Immature natural killer cell (primary cell): Measurements from ENCODE around the gene INF2. TPM values are rescaled to one million over a fixed set of nuclear protein-coding genes. Genes with fewer than 3 reads are reported as not detected.
"Not testable (repeated sequence)": the region's sequence is repeated elsewhere in the genome, so short reads cannot be mapped to it uniquely, and the experiment has no call there.

Experiments used
- DNase-seq, 3 donors: peaks; one replicate each; pipeline ENCODE4 v3.0.0; 2022; ENCODE audit warnings: mixed read lengths in 1 of 3
- H3K27ac Mint-ChIP-seq, 6 donors: one replicate each; pipeline ENCODE4 v1.8.0; 2020; ENCODE audit warnings: mixed read lengths in 6 of 6, mild to moderate bottlenecking in 5 of 6, inconsistent platforms in 4 of 6, moderate library complexity in 3 of 6
- H3K27me3 Mint-ChIP-seq, 3 donors: one replicate each; pipeline ENCODE4 v1.8.0; 2020 to 2021; ENCODE audit warnings: low read depth in 3 of 3, mild to moderate bottlenecking in 3 of 3, mixed read lengths in 3 of 3, moderate library complexity in 3 of 3, inconsistent platforms in 1 of 3
- H3K36me3 Mint-ChIP-seq, 3 donors: one replicate each; pipeline ENCODE4 v1.8.0; 2020; ENCODE audit warnings: mixed read lengths in 3 of 3, inconsistent platforms in 2 of 3, mild to moderate bottlenecking in 2 of 3
- H3K4me1 Mint-ChIP-seq, 2 donors: one replicate each; pipeline ENCODE4 v1.8.0; 2020; ENCODE audit warnings: inconsistent platforms in 2 of 2, mild to moderate bottlenecking in 2 of 2, mixed read lengths in 2 of 2, moderate library complexity in 1 of 2
- H3K4me3 Mint-ChIP-seq, 5 donors: one replicate each; pipeline ENCODE4 v1.8.0; 2020; ENCODE audit warnings: mild to moderate bottlenecking in 5 of 5, mixed read lengths in 5 of 5, inconsistent platforms in 3 of 5, moderate library complexity in 3 of 5
- H3K9me3 Mint-ChIP-seq, 6 donors: one replicate each; pipeline ENCODE4 v1.8.0; 2020; ENCODE audit warnings: mild to moderate bottlenecking in 6 of 6, mixed read lengths in 6 of 6, inconsistent platforms in 4 of 6, moderate library complexity in 3 of 6
- polyA plus RNA-seq, 3 donors: library from polyadenylated mRNA; unstranded; fragments of 300-500 nt; fragmentation: Illumina TruSeq; gene quantifications; one replicate each; pipeline ENCODE4 v1.2.3, GENCODE V29; 2021

The INF2 gene
- polyA plus RNA-seq, 3 donors from 2014 or later: 1.5 to 2.5 TPM; not detected in 1

DNA sequence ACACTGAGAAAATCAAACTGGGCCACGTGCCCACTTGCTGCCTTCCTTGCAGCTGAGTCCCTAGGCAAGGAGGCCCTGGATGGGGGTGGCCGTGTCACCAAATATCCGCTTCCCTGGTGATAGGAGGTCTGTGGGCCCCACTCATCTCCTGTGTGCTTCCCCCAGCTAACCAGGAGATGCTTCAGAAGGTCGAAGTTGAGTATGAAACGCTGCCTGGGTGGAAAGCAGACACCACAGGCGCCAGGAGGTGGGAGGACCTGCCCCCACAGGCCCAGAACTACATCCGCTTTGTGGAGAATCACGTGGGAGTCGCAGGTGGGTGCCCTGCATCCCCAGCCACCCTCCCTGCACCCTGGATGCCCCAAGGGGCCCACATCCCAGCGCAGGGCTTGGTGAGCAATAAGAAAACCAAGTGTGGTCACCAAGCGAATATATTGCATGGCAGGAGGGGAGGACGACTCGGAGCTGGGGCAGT is 56.7 kb downstream of the INF2 start:
- peaks cover 0 to 6% of the 10 kb centered on the region in 2 donors for H3K4me1 Mint-ChIP-seq
- H3K9me3 Mint-ChIP-seq: no peaks in the 10 kb centered on the region
- H3K4me3 Mint-ChIP-seq: no peak overlapping the region
- H3K27me3 Mint-ChIP-seq: no peaks in the 10 kb centered on the region
- no peak overlapping the region for H3K27ac Mint-ChIP-seq
- H3K36me3 Mint-ChIP-seq: no peaks in the 10 kb centered on the region
- DNase-seq: no peak

DNA sequence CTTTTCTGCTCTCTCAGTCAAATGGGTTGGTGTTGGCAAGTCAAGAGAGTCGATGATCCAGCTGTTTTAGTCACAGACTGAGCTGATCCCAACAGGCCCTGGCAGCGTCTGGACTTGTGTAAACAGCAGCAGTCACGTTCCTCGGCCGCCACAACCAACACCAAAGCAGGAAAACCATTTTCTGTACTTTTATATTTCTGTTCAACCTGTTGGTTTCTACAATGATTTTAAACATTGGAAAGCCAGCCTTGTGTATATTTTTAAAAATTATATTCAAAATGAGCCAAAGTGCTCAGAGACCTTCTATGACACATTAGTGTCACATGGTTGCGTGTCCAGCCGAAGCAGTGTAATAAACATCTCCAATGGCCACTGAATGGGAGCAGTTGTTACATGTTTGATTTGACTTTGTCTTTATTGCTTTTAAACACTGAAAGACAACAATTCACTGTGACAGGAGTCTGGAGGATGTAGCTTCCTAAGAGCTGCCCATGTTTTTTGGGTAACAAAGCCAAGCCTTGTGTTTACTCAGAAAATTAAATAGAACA is 57.6 kb downstream of the INF2 start:
- DNase-seq: no peak
- H3K4me1 Mint-ChIP-seq: peaks cover 0 to 6% of the 10 kb centered on the region in 2 donors
- H3K4me3 Mint-ChIP-seq: no peak overlapping the region
- no peaks in the 10 kb centered on the region for H3K36me3 Mint-ChIP-seq
- H3K27me3 Mint-ChIP-seq: no peaks in the 10 kb centered on the region
- H3K27ac Mint-ChIP-seq: no peak overlapping the region
- no peaks in the 10 kb centered on the region for H3K9me3 Mint-ChIP-seq

DNA sequence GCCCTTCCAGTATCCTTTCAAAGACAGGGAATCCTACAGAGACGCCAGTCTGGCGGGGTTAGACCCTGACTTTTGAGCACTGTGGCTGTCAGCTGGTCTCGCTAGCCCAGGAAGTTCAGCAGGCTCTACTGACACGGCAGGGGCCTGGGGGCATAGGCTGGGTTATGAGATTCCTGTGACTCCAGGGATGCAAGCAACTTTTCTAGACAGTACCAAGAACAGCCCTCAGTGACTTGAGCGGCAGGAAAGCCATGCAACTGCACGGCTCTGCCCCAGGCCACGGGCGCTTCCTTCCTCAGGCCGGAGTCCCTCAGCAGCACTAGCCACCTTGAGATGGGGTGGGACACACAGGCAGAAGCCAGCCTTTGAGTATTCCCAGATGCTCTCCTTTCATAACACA is 58.5 kb downstream of the INF2 start:
- Mint-ChIP-seq H3K4me3 (no peak overlapping the region), H3K4me1 (peaks cover 7 to 11% of the 10 kb centered on the region in 2 donors), H3K27ac (no peak overlapping the region), H3K27me3 (peaks cover 4 to 5% (median 4%) of the 10 kb centered on the region in 3 donors), H3K36me3 (no peaks in the 10 kb centered on the region), H3K9me3 (no peaks in the 10 kb centered on the region)
- no peak for DNase-seq

- no peaks in the 10 kb centered on the region for H3K9me3 Mint-ChIP-seq
- no peak for DNase-seq
- no peak overlapping the region for H3K4me3 Mint-ChIP-seq
- H3K27ac Mint-ChIP-seq: no peak overlapping the region
- H3K36me3 Mint-ChIP-seq: no peaks in the 10 kb centered on the region
- peaks cover 16 to 21% of the 10 kb centered on the region in 2 donors for H3K4me1 Mint-ChIP-seq
- peaks cover 4 to 8% (median 8%) of the 10 kb centered on the region in 3 donors for H3K27me3 Mint-ChIP-seq
Observed at GRCh38 chr14:104749111-104749649, 59.8 kb downstream of the INF2 start.

GRCh38 chr14:104750056-104750752 is 60.8 kb downstream of the INF2 start:
- Mint-ChIP-seq H3K36me3 (peaks cover 0 to 1% (median 0%) of the 10 kb centered on the region in 3 donors), H3K4me3 (peak overlapping the region in 2 of 5 donors; percentile 51 to 61), H3K9me3 (no peaks in the 10 kb centered on the region), H3K27ac (peak overlapping the region in 3 of 6 donors; percentile 10 to 35 (median 28)), H3K4me1 (peaks cover 26 to 32% of the 10 kb centered on the region in 2 donors), H3K27me3 (peaks cover 4 to 12% (median 11%) of the 10 kb centered on the region in 3 donors)
- no peak for DNase-seq

GRCh38 chr14:104750753-104751057 is 61.3 kb downstream of the INF2 start:
- H3K27ac Mint-ChIP-seq: peak overlapping the region in 3 of 6 donors; percentile 10 to 35 (median 22)
- H3K36me3 Mint-ChIP-seq, H3K9me3 Mint-ChIP-seq, DNase-seq: not testable (repeated sequence)
- peaks cover 4 to 12% (median 12%) of the 10 kb centered on the region in 3 donors for H3K27me3 Mint-ChIP-seq
- peaks cover 28 to 33% of the 10 kb centered on the region in 2 donors for H3K4me1 Mint-ChIP-seq
- H3K4me3 Mint-ChIP-seq: peak overlapping the region in 3 of 5 donors; percentile 32 to 57 (median 35)

DNA sequence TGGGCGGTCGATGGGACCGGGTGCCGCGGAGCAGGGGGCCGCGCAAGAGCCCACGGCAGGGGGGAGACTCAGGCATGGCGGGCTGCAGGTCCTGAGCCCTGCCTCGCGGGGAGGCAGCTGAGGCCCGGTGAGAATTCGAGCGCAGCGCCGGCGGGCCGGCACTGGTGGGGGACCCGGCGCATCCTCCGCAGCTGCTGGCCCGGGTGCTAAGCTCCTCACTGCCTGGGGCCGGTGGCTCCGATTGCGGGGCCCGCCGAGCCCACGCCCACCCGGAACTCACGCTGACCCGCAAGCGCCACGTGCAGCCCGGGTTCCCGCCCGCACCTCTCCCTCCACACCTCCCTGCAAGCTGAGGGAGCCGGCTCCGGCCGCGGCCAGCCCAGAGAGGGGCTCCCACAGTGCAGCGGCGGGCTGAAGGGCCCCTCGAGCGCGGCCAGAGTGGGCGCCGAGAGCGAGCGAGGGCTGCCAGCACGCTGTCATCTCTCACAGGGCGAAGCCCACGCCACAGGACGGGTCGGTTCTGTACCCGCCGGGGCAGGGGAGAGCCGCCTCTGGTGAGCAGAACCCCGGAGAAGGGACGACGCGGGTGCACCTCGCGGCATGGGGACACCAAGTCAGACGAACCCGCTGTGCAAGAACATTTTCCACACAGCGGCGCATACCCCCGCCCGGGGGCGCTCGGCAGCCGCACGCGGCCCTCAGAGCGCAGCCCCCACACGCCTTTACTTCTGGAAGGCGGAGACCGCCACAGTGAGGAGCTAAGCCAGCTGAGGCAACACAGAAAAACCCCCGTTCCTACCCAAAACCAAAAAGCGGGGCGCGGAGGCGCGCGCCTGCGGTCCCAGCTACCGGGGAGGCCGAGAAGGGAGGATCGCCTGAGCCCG is 62.4 kb downstream of the INF2 start:
- H3K27ac Mint-ChIP-seq: peak overlapping the region in 5 of 6 donors; percentile 73 to 96 (median 90)
- H3K9me3 Mint-ChIP-seq: no peaks in the 10 kb centered on the region
- no peak for DNase-seq
- H3K36me3 Mint-ChIP-seq: peaks cover 0 to 3% (median 0%) of the 10 kb centered on the region in 3 donors
- peak overlapping the region; percentile 88 to 93 (median 92) for H3K4me3 Mint-ChIP-seq
- peaks cover 4 to 13% (median 12%) of the 10 kb centered on the region in 3 donors for H3K27me3 Mint-ChIP-seq
- peaks cover 28 to 36% of the 10 kb centered on the region in 2 donors for H3K4me1 Mint-ChIP-seq

GRCh38 chr14:104752423-104752734 is 63.0 kb downstream of the INF2 start:
- DNase-seq: no peak
- H3K27me3 Mint-ChIP-seq: peaks cover 4 to 13% (median 12%) of the 10 kb centered on the region in 3 donors
- peak overlapping the region; percentile 73 to 96 (median 89) for H3K27ac Mint-ChIP-seq
- no peaks in the 10 kb centered on the region for H3K9me3 Mint-ChIP-seq
- H3K4me1 Mint-ChIP-seq: peaks cover 28 to 39% of the 10 kb centered on the region in 2 donors
- H3K36me3 Mint-ChIP-seq: peaks cover 0 to 5% (median 3%) of the 10 kb centered on the region in 3 donors
- peak overlapping the region; percentile 88 to 93 (median 92) for H3K4me3 Mint-ChIP-seq

DNA sequence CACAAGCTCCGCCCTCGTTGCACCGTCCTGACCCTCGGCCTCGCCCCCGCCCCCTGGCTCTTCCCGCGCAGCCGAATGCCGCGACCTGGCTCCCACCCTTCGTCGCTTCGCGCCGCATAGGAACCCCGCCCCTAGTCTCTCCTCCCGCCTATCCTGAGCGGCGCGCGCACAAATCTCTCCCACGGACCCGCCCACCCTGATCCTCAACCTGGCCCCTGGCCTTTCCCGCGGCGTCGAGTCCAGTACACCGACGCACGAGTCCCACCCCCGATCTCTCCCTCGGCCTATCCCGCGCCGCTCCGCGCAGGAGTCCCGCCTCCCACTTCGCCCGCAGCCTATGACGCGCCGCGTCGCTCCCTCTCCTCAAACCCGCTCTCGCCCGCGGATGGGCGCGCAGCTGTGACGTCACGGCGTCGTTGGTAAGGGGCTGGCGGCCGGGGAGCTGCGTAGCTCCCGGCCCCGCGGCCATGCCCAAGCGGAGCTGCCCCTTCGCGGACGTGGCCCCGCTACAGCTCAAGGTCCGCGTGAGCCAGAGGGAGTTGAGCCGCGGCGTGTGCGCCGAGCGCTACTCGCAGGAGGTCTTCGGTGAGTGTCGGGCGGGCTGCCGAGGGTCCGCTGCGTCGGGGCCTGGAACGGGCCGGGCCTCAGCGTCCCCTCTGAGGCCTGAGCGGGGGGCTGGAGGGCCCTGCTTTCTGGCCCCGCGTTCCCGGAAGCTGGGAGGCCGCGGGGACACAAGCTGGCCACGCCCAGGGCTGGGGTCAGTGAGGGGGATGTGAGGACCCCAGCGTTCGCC is 63.5 kb downstream of the INF2 start, which contains the start of gene SIVA1:
TSS of gene SIVA1 (plus strand) at position 413 of the 793 bp plus-strand sequence. CDS start at position 468, 55 bp downstream.
- Mint-ChIP-seq H3K27ac (peak within 1 kb of the TSS; percentile 85 to 96 (median 89)), H3K27me3 (peaks cover 4 to 13% (median 12%) of the 10 kb centered on the region in 3 donors), H3K4me1 (peaks cover 28 to 39% of the 10 kb centered on the region in 2 donors), H3K36me3 (peaks cover 0 to 5% (median 3%) of the 10 kb centered on the region in 3 donors), H3K4me3 (peak within 1 kb of the TSS; percentile 88 to 93 (median 92)), H3K9me3 (no peaks in the 10 kb centered on the region)
- DNase-seq: peak; percentile 99

- H3K27me3 Mint-ChIP-seq: peaks cover 4 to 13% (median 12%) of the 10 kb centered on the region in 3 donors
- peaks cover 0 to 5% (median 3%) of the 10 kb centered on the region in 3 donors for H3K36me3 Mint-ChIP-seq
- peak overlapping the region; percentile 72 to 89 (median 84) for H3K27ac Mint-ChIP-seq
- H3K4me1 Mint-ChIP-seq: peaks cover 28 to 38% of the 10 kb centered on the region in 2 donors
- peak overlapping the region; percentile 78 to 93 (median 82) for H3K4me3 Mint-ChIP-seq
- no peaks in the 10 kb centered on the region for H3K9me3 Mint-ChIP-seq
- DNase-seq: peak in 2 of 3 donors; percentile 12 to 15
Observed at GRCh38 chr14:104753528-104754212, 64.3 kb downstream of the INF2 start.

GRCh38 chr14:104754213-104754851 is 64.9 kb downstream of the INF2 start:
- peaks cover 28 to 36% of the 10 kb centered on the region in 2 donors for H3K4me1 Mint-ChIP-seq
- peaks cover 4 to 15% (median 13%) of the 10 kb centered on the region in 3 donors for H3K27me3 Mint-ChIP-seq
- H3K27ac Mint-ChIP-seq: peak overlapping the region; percentile 72 to 89 (median 84)
- H3K4me3 Mint-ChIP-seq: peak overlapping the region; percentile 78 to 93 (median 82)
- peaks cover 0 to 5% (median 3%) of the 10 kb centered on the region in 3 donors for H3K36me3 Mint-ChIP-seq
- H3K9me3 Mint-ChIP-seq: no peaks in the 10 kb centered on the region
- DNase-seq: no peak

DNA sequence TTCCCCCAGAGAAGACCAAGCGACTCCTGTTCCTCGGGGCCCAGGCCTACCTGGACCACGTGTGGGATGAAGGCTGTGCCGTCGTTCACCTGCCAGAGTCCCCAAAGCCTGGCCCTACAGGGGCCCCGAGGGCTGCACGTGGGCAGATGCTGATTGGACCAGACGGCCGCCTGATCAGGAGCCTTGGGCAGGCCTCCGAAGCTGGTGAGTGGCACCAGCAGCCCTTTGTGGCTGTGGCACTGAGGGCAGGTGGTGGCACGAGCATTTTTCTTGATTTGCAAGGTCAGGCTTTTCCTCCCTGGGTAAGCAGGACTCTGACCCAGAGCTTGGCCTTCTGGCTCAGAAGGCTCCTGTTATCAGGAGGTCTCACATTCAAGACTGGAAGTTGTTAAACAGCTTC is 66.2 kb downstream of the INF2 start:
- H3K4me1 Mint-ChIP-seq: peaks cover 28 to 36% of the 10 kb centered on the region in 2 donors
- H3K27ac Mint-ChIP-seq: peak overlapping the region in 1 of 6 donors; percentile 5
- H3K4me3 Mint-ChIP-seq: peak overlapping the region in 1 of 5 donors; percentile 93
- no peaks in the 10 kb centered on the region for H3K9me3 Mint-ChIP-seq
- peaks cover 4 to 15% (median 13%) of the 10 kb centered on the region in 3 donors for H3K27me3 Mint-ChIP-seq
- DNase-seq: no peak
- H3K36me3 Mint-ChIP-seq: peaks cover 0 to 5% (median 3%) of the 10 kb centered on the region in 3 donors
